ENCODE results near the gene RAB14.

Gene RAB14

DNA sequence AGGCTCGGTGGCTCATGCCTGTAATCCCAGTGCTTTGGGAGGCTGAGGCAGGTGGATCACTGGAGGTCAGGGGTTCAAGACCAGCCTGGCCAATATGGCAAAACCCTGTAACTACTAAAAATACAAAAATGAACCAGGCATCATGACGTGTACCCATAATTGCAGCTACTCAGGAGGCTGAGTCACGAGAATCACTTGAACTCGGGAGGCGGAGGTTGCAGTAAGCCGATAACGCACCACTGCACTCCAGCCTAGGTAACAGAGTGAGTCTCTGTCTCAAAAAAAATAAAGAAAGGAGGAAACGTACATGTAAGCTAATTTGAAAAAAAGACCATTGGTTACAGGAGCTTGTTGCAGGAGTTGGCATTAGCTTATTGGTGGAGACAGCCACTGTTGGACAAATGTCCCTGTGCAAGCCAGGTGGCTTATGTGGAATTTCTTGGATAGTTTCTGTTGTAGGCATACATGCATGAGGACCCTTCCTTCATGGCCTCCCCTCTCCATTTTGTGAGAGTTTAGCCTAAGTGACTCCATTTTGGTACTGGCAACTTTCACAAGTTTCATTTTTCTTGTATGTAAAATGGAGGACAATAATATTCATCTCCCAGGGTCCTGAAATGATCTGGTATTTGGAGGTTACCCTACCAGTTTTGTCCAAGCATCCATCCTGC, 16.8 kb upstream of the RAB14 start:
- DNase-seq, result no peak

DNA sequence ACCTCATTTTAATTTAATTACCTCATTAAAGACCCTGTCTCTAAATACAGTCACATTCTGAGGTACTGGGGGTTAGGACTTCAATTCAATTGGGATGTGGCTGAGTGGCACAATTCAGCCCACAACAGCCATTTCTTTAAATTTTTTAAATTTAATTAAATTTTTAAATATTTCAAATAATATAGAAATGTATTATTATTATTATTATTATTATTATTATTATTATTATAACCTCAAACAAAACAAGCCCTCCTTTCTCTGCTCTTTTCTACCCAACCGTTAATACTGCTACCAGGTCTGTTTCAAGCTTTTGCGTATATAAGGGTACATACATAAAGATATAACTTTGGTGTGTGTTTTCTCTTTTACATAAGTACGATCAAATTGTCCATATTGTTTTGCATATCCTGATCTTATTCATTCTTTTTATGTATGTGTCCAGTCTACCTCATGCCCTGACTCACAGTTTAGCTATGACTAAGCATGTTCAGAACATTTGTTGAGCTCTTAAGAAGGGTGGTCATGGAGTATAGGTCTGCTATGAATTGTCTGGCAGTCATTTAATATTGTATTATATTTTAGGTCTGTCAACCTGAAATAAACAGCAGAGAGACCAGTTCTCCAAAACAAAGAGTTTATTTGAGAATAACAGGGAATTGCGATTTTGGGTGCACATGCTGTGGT, 16.1 kb upstream of the RAB14 start:
- DNase-seq, result no peak

DNA sequence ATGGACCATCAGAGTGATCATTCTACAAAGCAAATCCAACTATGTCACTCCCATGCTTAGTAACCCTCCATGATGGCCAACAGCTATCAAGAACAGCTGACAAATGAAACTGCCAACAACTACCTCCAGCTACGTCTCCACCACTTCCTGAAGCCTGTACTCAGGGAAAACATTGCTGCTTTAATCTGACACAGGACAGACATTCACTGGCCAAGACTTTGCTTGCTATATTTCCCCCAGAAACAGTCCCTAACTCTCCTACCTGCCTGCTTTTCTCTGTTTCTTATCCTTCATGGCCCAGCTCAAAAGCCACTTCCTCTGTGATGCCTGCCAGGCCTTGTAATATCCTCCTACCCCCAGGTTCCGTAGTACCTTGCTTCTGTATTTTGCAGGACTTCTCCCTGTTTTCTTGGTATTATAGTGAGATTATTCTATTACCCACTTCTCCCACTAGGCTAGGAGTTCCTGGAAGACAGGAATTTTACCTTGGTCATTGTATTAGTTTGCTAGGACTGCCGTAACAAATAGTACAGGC, 14.7 kb upstream of the RAB14 start:
- no peak for DNase-seq

DNA sequence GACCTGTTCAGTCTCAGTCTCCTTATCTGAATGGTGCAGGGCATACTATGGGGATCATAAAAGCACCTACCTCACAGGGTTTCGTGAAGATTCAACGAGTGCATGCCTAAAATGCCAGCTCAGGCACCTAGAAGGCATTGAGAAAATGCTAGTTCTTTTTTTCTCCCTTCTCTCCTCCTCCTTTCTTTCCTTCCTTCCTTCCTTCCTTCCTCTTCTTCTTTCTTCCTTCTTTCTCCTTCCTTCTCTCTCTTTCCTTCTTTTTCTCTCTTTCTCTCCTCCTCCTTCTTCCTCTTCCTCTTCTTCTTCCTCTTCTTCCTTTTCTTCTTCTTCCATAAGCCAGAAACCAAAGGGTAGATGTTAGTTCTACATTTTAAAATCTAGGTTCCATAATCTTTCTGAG, 12.3 kb upstream of the RAB14 start:
- no peak for DNase-seq

DNA sequence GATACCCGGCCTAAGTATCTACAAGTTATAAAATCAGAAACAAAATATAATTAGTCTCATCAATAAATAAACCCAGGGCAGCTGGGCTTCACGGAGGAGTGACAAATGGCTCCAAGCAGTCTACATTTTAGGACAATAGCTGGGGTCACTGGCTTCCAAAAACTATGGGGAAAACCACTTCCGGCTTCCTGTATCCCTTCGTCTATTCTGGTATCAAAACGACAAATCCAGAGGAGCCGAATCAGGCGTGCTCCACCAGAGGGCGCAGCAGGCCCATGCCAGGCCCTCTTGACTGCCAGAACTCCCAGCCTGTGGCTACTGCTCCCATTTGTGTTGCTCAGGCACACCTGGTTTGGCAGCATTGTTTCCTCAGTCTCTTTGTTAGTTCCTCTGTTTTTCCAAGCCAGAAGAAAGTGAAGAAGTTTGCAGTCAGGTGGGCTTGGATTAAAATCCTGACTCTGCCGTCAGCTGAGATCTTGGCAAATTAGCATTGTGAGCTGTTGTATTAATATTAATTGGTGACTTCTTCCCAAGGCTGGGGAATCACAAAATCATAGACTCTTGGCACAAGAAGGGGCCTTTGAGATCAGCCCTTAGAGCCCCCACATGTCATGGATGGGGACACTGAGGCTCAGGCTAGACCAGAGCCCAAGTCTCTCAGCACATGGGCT, 11.6 kb upstream of the RAB14 start:
- DNase-seq, result peak; percentile 46

DNA sequence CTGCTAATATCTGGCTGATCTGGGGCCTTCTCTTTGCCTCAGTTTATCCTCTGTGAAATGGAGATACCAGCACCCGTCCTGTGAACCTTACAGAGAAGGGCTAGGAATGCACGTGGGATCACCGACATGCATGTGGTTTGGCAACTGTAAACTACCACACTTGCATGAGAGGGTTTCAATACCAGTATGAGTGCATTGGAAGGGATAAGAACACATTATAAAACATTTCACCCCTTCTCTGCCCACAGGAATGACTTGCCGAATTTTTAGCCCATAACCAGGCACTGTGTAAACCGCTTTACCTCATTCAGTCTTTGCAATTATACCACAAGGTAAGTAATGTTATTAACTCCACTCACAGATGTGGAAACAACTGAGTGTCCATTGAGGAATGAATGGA, 8.9 kb upstream of the RAB14 start:
- DNase-seq, result no peak

DNA sequence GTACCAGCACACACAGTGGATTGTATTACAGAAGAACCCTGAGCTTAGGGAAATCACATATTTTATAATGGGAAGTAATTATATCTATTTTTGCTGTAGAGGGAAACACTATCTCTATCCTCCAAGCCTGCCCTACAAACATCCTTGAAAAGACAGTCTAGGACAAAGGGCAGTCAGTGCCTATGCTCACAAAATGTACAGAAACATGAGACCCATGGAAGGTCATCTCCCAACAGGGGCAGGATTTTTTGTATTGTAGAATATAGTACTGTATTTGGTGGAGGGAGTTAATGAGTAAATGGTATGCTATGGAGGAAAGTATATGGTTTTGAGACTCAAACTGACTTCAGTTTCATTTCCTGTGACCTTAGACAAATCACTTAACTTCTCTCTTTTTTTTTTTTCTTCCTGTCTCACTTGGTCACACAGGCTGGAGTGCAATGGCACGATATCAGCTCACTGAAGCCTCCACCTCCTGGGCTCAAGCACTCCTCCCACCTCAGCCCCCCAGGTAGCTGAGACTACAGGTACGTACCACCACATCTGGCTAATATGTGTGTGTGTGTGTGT, 5.8 kb upstream of the RAB14 start:
- no peak for DNase-seq

DNA sequence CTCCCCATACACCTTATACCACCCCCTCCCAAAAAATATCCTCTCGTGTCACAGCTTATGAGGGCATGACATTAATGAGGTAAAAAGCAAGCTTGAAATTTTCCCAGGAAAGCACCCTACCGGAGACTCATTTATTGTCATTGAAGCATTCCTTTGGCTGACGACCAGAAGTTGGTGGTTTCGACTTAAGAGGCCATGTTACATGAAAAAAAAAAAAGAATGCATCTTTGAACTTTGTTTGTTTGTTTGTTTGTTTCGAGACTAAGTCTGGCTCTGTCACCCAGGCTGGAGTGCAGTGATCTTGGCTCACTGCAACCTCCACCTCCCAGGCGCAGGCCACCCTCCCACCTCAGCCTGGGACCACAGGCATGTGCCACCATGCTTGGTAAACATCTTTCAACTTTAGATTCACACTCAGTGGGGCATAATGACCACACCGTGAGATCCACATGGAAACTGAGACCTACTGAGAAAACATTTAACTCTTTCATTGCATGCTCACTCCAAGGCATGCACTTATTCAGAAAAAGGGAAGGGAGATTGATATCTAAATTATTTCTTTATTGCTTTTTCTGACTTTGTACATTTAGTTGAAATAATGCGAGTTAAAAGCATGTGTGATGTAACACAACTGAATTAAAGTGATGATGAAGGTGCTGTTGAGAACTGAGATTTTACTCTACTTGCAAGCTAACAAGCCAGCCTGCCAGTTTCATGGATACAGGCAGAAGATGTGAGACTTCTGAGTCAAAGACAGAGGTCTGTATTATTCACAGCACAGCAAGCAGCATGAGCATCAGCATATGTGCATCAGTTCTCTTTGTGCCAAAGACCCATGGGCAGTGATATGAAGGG, 5.1 kb upstream of the RAB14 start:
- DNase-seq, result no peak

DNA sequence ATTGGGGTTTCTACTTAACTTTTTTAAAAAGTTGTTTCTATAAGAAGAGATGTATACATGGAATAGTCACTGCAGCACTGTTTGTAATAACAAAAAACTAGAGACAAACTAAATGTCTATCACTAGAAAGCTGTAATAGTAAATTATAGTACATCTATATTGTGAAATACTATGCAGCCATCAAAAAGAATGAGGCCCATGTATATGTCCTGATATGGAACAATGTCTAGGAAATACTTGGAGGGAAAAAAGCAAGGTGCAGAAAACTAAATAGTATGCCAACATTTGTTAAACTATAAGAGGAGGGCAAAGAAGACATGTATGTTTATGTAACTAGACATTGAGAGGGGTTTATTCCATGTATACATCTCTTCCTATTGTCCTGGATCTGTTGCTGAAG, 2.9 kb upstream of the RAB14 start:
- no peak for DNase-seq

DNA sequence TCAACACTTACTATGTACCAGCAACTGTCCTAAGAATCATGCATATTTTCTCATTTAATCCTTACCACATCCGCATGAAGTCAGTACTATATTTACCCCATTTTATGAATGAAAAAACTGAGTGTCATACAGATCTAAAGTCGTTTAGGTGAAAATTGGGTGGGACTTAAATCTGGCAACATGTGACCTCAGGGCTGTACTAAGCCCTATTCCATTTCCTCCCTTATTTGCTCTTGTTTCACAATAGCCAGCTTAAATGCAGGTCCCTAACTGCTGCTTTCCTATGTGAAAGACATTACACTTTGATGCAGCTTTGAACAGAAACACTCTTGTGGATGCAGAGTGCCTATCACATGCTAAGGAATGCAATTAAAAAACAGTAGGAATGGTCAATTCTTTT, 2.5 kb upstream of the RAB14 start:
- no peak for DNase-seq

DNA sequence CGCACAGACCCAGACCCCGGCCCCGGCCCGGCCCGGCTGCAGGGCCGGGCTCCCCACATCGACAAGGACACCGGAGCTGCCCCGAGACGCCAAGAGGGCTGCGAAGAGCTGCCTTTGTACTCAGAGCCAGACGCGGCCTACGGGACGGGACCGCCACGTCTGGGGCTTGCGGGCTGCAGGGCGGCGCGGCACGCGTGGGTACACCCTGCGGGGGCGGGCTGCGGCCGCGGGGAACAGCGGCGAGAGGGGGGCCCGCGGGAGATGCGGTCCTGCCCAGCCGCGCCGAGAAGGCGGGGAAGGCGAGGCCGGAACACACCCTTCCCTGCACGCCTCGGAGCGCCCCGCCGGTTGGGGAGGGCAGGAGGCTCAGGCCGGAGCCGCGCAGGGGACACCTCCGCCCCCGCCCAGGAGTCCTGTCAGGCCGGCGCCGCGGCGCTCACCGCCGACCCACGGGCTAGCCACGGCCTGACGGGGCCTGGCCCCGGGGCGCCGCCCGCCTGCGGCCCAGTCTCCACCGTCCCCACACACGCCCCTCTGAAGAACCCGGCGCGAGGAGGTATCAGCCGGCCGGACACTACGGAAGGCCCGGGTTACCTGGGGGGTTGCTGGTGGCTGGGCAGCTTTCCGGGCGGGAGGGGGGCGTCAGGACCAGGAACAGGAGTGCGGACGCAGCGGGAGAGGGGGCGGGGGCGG, 478 bp downstream of the RAB14 start:
- peak; percentile 43 for DNase-seq

DNA sequence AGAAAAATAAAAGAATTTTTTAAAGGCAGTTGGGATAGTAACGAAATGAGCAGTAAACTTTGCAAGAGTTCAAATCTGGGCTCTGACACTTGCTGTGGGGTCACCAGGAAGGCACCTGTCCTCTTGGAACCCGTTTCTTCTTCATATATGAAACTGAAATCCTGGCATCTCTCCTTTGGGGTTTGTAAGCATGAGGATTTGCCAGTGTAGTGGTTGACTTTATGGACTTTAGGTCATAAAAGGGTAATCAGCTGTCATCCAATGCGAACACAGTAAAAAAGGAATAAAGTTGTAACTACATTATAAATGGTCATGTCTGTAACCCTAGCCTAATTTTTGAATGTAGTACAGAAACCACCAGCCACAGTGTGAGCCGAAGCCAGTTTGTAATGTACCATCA, 1.3 kb downstream of the RAB14 start:
- DNase-seq, result no peak

DNA sequence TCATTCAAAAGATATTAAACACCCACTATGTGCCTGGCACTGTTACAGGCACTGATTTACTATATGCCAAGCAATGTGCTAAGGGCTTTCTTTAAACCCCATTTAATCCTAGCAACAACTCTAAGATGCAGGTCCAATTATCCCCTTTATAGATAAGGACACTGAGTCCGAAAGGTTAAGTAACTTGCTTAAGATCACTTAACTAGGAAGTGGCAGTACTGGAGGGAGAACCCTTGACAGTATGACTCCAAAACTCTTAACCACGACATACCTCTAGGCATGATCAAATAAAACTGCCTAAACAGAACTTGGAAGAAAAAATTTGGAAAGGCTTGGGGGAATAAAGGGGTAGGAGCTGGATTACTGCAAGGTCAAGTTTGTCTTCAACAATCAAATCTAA, 1.7 kb downstream of the RAB14 start:
- DNase-seq, result no peak

DNA sequence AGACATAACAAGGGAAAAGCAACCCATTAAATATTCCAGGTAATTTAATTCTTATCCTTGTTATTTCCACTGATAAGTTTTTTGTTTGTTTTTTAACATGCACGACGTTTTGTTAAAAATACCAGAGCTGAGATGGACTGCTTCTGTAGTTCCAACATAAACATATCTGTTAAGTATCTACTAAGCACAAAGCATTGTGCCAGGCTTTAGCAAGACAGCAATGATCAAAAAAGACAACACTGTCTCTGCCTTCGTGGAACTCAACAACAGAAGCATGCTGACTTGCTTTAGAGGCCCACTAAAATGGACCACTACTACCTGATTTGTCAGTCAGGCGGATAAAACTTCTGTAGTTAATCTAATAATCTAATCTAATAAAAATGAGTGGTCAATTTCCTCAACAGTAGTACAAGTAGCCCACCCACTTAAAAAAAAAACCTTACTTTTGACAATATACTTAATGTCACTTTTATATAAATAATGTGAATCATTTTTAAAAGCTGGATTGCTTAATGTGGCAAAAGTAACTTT, 3.1 kb downstream of the RAB14 start:
- DNase-seq, result no peak

DNA sequence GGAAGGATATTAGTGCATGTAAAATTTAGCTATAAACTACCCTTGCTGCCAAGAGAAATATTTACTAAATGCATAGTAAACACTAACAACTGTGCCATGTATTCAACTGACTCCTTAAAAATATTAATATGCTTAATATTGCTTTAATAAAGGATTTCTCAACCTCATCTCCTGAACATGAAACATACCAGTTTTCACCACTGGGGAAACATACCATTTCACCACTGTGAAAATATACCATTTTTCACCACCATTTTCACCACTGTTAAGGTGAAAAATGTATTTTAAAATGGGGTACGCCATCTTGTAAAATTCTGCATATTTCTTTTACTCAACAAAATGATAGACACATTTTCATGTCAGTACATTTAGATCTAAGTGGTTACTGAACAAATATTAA, 4.5 kb downstream of the RAB14 start:
- DNase-seq, result no peak

DNA sequence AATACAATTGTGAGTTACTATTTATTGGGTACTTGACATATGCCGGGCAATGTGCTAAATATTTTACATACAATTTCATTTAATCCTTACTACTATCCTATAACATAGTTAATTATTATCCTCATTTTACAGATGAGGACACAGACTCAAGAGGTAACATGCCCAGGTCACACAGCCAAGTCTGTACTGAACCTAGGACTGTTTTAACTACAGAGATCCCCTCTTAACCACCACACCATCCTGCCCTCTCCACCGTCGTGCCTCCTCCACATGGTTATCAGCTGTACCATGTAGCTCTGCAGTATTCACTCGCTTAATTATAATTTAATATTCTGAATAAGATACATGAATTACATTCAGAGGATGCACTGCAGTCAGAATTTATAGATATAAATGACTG, 5.3 kb downstream of the RAB14 start:
- DNase-seq, result no peak

DNA sequence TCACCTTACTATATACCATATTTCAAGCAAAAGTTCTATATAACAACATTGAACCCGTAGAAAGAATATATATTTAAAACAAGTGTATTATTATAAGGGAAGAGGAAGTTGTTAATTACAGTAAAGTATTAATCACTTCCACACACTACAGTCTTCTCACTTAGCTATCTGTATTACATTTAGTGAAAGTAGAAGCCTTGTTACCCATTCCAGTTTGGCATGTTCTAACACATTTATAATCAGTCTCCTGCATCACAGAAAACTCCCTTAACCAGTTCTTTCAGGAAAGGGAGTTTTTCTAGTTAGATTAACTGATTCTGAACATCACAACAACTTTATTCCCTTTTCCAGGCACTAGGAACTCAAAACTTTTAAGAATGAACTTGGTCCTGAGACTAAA, 6.9 kb downstream of the RAB14 start:
- no peak for DNase-seq

DNA sequence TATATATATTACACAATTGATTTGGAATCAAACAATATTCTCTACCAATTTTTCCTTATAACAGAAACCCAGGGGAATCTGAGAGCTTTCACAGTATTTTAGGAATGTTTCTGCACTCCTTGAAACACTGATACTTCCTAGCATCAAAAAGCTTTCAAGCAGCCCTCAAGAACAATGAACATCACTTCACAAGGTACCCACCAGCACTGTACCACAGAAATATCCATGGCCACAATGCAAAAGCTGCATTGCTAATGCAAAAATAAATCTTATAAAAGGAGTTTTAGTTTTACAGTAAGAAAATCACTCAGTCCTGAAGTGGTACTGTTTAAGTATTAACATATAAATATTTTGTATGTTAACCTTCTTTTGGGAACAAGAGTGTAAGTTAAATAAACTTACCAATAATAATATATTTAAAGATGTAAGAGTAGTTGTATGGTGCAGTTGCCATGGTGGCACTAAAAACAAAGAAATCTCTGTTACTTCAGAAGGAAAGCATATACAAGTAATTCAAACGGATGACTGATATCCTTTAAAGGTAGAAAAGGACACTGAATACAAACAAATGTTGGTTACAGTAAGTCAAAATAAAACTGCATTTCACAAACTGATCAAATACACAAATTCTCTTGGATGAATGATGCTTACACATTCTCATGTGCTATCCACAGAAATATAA, 8.6 kb downstream of the RAB14 start:
- no peak for DNase-seq

DNA sequence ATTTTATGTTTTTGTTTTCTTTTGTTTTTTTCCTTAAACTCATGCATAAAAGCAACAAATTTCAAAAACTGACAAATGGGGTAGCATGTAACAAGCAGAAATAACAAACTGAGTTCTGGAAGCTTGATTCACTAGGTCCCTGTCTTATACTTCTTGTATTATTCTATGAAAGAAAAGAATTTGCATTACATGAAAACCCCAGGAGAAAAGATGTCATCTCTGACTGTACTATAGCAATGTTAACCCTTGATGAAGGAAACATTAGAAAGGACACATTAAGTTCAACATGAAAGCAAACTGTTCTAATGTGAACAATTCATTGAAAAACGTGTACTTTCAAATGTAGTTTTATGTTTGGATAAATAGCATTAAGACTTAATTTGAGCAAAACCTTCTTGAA, 9.2 kb downstream of the RAB14 start:
- DNase-seq, result no peak

DNA sequence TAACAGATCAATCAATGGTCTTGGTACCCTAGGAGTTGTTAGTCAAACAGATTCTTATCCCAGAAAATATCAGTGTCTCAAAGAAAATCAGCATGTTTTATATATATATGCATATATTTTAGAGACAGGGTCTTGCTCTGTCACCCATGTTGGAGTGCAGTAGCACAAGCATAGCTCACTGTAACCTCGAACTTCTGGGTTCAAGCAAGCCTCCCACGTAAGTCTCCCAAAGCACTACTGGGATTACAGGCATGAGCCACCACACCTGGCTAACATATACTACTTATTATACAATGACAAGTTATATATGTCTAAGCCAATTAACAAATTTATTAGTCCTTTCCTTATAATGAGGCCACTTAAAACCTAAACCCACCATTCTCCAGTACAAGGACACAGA, 10.4 kb downstream of the RAB14 start:
- no peak for DNase-seq

DNA sequence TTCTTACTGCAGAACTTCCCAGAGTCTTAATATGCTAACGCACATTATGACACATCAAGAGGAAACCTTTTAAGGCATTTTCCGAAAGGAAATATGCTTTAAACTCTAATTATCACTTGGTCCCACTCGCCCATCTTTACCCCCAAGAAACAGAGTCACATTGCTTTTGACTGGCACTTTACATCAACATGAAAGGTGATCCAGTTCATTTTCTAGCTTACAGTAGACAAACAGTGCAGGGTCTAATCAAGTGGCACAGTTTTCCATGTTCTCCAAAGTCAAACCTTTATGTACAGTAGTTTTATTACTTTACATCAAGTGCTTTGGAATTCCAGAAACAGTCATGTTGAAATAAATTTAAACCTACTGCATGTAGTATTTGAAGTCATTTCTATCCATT, 12.0 kb downstream of the RAB14 start:
- DNase-seq, result no peak

All from activated effector memory CD4-positive, alpha-beta T cell treated with Interleukin-2 at 50 U/mL for 16 hours (primary cell).